NCI-H345 treated with DMSO at 0.1 percent for 48 hours (cell line): ENCODE data around the gene AKAP1.
A peak's percentile ranks its signal among the peaks of the same experiment; 100 is the strongest.
"Not testable (repeated sequence)": the region's sequence is repeated elsewhere in the genome, so short reads cannot be mapped to it uniquely, and the experiment has no call there.

Source experiments
- DNase-seq: peaks from one replicate; lab custom pipeline; 2025; ENCODE audit not compliant: unreplicated experiment; lab: John Stamatoyannopoulos, UW

AKAP1 gene

GRCh38 chr17:57075785-57076184 is 9.3 kb upstream of the AKAP1 start:
- DNase-seq, result no peak

DNA sequence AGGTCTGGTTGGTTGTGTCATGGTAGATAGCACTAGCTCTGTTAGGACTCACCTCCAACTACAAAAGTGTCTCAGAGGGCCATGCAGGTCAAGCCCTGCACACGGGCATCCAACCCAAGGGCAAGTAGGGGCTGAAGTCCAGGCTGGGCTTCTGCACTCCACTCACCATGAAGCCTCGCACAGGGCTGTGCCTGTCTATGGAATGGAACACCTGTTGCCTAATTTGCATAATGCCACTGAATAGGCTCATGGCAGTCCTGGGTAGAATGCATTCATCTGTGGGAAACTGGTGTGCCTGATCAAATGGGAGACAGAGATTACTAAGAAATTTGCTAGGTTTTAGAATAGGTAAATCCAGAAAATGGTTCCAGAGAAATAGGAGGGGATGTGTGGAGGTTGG is 8.0 kb upstream of the AKAP1 start:
- DNase-seq, result no peak

DNA sequence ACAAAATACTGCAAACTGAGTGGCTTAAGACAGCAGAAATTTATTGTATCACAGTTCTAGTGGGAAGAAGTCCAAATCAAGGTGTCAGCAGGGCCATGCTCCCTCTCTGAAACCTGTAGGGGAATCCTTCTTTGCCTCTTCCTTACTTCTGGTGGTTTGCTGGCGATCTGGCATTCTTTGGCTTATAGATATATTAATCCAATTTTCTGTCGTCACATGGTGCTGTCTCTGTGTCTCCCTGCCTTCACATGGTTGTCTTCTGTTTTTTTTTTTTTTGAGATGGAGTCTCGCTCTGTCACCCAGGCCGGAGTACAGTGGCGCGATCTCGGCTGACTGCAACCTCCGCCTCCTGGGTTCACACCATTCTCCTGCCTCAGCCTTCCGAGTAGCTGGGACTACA is 6.8 kb upstream of the AKAP1 start:
- DNase-seq, result no peak

- no peak for DNase-seq
Measured at GRCh38 chr17:57080718-57081117, 4.3 kb upstream of the AKAP1 start.

- DNase-seq, result no peak
Measured at GRCh38 chr17:57082441-57082840, 2.6 kb upstream of the AKAP1 start.

DNA sequence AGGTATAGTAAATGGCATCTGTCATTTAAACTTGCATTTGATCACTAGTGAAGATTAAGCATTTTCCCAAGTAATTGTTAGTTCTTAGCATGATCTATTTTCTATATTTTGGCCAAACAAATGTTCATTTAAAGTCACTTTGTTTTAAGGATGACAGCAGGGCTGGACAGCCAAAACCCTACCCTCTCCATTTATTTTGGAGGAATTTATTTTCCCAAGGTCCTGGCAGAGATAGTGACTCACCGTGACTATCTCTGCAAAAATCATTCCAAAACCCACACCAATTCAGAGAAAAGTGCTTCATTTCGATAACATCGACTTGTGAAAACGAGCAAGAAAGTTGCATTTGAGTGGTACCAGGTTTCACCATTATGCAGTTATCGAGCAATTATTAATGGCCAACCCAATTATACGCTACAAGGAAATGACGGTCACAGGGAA is 665 bp upstream of the AKAP1 start:
- DNase-seq, result no peak

- no peak for DNase-seq
Measured at GRCh38 chr17:57085448-57086068, 512 bp downstream of the AKAP1 start.

- DNase-seq, result peak; percentile 21
Measured at GRCh38 chr17:57086069-57086930, 1.3 kb downstream of the AKAP1 start.

GRCh38 chr17:57088298-57088697 is 3.3 kb downstream of the AKAP1 start:
- DNase-seq, result no peak

DNA sequence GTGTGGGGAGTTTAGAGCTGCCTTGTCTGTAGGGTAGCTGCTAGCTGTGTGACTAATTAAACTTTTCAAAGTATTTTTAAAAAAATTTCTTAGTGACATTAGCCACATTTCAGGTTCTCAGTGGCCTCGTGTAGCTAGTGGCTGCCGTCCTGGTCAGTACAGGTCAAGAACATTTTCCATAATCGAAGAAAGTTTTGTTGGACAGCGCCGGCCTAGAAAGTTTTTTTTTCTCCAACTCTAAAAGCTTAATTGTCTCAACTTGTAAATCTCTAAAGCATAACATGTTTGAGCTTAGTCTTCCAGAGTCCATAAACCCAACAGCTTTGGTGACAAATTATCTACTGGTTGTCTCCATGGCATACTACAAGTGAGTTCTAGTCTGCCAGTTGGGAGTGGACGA is 4.3 kb downstream of the AKAP1 start:
- no peak for DNase-seq

GRCh38 chr17:57090560-57091185 is 5.6 kb downstream of the AKAP1 start:
- no peak for DNase-seq

DNA sequence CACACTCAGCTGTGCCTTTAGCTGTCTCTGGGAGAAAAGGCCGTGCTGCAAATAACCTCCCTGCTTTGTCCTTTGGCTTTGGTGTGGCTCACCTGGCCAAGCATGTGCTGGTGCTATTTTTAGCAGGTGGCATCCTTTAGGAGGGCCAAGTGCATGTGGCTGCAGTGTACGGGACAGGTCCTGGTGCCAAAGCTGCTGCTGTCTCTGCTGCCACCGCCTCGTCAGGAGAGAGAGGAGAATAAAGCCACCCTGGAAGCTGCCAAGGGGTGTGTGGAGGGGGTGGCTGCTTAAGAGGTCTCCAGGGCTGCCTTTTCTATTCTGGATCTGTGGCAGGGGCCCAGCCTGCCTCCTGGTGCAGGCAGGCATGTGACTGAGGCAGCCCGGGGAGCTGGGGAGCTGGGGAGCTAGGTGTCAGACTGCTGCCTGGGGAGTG is 6.2 kb downstream of the AKAP1 start:
- no peak for DNase-seq

GRCh38 chr17:57092171-57092570 is 7.1 kb downstream of the AKAP1 start:
- no peak for DNase-seq

- no peak for DNase-seq
Measured at GRCh38 chr17:57092779-57093178, 7.7 kb downstream of the AKAP1 start.

DNA sequence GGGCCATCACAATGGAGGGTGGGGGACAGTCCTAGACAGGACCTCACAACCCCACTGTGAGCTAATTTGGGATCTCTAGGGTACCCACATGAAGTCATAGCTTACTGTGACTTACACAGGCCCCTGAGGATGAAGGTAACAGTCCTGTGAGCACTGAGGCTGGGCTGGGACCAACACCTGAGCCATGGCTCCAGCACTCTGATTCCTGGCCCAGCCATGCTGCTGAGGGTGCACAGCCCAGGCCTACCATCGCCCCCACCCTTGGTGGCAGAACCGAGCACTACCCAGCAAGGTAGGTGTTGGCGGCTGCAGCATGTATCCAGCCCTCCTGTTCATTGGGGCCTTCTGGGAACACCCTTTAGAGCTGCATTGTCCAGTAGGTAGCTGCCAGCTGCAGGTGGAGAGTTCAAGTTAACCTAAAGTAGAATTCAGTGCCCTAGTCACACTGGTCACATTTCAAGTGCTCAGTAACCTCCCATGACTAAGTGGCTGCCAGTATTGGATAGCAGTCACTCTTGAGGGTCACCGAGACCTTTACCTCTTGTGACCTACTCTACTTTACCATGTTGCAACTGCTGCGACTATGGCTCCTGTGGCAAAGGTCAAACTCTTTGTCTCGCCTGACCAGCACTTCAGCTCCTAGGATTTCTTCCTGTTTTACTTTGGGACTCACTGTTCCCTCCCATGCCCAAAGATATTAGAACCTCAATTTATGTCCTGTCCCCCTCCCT is 11.6 kb downstream of the AKAP1 start:
- DNase-seq, result no peak

DNA sequence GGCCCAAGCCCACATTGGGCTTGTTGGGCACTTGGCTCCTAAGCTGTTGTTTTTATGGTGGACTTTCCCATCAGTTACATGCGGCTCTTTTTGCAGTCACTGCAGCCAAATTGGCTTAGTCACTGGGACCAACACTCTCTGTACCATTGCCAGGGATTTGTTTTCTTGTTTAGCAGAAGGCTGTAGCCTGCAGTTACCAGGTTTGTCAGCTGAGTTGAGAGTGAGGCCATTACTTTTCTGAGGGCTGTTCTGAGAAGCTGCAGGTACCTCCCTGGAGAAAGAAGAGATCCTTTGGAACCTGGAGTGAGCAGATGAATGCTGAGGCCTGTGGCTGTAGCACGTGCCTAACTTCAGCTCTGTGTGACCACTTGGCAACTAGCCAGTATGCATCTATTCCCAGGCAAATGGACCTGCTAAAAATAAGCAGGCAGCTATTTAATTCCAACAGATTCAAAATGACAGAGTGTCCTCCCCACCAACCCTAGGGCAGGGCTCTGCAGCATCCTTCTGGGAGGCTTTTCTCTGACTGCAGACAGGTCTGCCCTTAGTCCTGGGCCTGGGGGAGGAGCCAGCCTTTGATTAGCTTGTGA is 12.9 kb downstream of the AKAP1 start:
- DNase-seq, result peak; percentile 61

GRCh38 chr17:57099165-57099564 is 14.1 kb downstream of the AKAP1 start:
- DNase-seq, result no peak

- DNase-seq, result no peak
Measured at GRCh38 chr17:57102122-57102521, 17.1 kb downstream of the AKAP1 start.

DNA sequence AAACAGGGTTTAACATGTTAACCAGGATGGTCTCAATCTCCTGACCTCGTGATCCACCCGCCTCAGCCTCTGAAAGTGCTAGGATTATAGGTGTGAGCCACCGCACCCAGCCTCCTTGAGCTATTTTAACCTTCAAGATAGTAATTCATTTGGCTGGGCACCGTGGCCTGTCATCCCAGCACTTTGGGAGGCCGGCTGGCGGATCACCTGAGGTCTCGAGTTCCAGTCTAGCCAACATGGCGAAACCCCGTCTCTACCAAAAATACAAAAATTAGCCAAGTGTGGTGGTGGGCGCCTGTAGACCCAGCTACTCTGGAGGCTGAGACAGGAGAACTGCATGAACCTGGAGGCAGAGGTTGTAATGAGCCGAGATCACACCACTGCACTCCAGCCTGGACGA is 17.6 kb downstream of the AKAP1 start:
- DNase-seq, result not testable (repeated sequence)

- no peak for DNase-seq
Measured at GRCh38 chr17:57104461-57105175, 19.6 kb downstream of the AKAP1 start.
